ENCODE data around the gene PLCD1. TPM values are rescaled to one million over a fixed set of nuclear protein-coding genes. Genes with fewer than 3 reads are reported as not detected.
"Not testable (repeated sequence)": the region's sequence is repeated elsewhere in the genome, so short reads cannot be mapped to it uniquely, and the experiment has no call there.

Gene PLCD1
- total and polyA plus RNA-seq, 12 donors: 6.3 to 20.0 (median 10.6) TPM

DNA sequence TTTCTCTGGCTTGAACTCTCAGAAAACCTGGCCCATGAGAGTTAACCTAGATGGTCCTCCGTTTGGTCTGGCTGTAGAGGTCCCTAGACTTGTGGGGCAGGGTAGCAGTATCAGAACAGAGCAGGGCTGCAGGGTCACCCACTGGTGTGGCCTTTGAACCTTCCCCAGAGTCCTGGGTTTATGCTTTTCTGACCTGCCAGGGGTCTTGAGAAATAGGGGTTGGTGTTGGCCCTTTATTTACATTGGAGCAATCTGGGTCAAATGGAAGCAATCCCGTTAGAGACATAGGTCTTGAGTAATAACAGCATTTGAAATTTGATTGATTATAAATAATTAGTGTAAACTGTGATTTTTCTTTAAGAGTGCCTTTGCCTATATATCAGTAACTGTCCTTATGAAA lies 33.4 kb upstream of the PLCD1 start:
- DNase-seq: no peak
- WGBS, 2 donors: 76 to 85% methylated on average over 2 of the region's 2 CpGs
- TF ChIP-seq, protein P1, sequence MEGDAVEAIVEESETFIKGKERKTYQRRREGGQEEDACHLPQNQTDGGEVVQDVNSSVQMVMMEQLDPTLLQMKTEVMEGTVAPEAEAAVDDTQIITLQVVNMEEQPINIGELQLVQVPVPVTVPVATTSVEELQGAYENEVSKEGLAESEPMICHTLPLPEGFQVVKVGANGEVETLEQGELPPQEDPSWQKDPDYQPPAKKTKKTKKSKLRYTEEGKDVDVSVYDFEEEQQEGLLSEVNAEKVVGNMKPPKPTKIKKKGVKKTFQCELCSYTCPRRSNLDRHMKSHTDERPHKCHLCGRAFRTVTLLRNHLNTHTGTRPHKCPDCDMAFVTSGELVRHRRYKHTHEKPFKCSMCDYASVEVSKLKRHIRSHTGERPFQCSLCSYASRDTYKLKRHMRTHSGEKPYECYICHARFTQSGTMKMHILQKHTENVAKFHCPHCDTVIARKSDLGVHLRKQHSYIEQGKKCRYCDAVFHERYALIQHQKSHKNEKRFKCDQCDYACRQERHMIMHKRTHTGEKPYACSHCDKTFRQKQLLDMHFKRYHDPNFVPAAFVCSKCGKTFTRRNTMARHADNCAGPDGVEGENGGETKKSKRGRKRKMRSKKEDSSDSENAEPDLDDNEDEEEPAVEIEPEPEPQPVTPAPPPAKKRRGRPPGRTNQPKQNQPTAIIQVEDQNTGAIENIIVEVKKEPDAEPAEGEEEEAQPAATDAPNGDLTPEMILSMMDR (IDR thresholded peaks at IDR 0.05): no peak

GRCh38 chr3:38059591-38059990 lies 30.1 kb upstream of the PLCD1 start:
- no peaks in the 10 kb centered on the region for H3K36me3 ChIP-seq
- H3K4me3 ChIP-seq: no peak overlapping the region
- no peaks in the 10 kb centered on the region for H3K4me1 ChIP-seq
- no peak for ATAC-seq
- peaks cover 0 to 3% (median 0%) of the 10 kb centered on the region in 7 donors for H3K27me3 ChIP-seq
- TF ChIP-seq, protein P1 (IDR thresholded peaks at IDR 0.05): no peak
- no peak for DNase-seq
- no peaks in the 10 kb centered on the region for H3K9me3 ChIP-seq
- H3K27ac ChIP-seq: no peak overlapping the region
- 85 to 86% methylated on average over 7 of the region's 7 CpGs for WGBS, 2 donors
- intact Hi-C loops (cut with DNase I): no loop called here

More for the DNA sequence above, 33.4 kb upstream of the PLCD1 start:
- Histone ChIP-seq H3K9me3 (no peaks in the 10 kb centered on the region), H3K4me3 (no peak overlapping the region), H3K4me1 (no peaks in the 10 kb centered on the region), H3K27me3 (peaks cover 0 to 3% (median 0%) of the 10 kb centered on the region in 7 donors), H3K36me3 (no peaks in the 10 kb centered on the region), H3K27ac (no peak overlapping the region)
- no peak for ATAC-seq
- intact Hi-C loops (cut with DNase I): no loop called here

DNA sequence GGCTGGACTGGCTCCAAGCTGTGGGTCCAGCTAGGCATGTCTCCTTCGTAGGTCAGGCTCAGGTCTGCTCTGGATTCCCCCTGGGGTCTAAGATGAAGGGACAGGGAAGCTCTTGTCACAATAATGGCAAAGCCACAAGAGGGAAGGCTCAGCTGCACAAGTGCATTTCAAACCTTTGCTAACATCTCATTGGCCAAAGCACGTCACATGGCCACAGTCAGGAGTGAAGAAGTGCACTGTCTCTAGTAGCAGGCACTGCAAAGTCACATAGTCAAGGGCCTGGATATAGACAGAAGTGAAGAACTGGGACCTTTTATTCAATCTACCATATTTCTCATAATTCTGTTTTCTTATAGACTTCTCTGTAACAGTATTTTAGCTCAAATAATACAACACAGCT lies 29.7 kb upstream of the PLCD1 start:
- TF ChIP-seq, protein P1 (IDR thresholded peaks at IDR 0.05): no peak
- no peaks in the 10 kb centered on the region for H3K4me1 ChIP-seq
- no peak for ATAC-seq
- DNase-seq: no peak
- H3K4me3 ChIP-seq: no peak overlapping the region
- H3K27ac ChIP-seq: no peak overlapping the region
- 81 to 86% methylated on average over 2 of the region's 2 CpGs for WGBS, 2 donors
- no peaks in the 10 kb centered on the region for H3K9me3 ChIP-seq
- H3K36me3 ChIP-seq: no peaks in the 10 kb centered on the region
- H3K27me3 ChIP-seq: peaks cover 0 to 3% (median 0%) of the 10 kb centered on the region in 7 donors
- intact Hi-C loops (cut with DNase I): no loop called here

DNA sequence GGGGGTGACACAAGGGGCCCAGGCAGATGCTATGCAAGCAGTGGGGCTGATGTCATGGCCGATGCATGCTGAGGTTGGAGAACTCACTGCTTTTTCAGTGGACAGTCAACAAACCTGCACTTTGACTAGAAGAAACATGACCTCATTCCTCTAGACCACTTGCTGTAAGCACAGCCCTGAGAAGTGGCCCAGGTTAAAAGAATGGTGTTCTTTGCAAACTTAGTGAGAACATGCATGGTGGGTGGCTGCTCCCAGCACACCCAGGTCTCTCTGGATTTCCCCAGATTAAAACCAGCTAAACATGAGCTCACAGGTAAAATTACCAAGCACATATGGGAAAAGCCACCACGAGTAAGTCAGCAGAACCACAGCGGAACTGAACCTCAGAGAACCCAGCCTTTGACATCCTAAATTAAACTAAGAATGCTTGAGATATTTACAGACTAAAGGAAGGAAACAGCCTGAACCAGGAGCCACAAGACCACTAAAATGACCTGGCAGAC lies 25.1 kb upstream of the PLCD1 start:
- WGBS, 2 donors: 80 to 81% methylated on average over 3 of the region's 3 CpGs
- no peaks in the 10 kb centered on the region for H3K27me3 ChIP-seq
- H3K4me1 ChIP-seq: peaks cover 0 to 3% (median 0%) of the 10 kb centered on the region in 9 donors
- H3K27ac ChIP-seq: no peak overlapping the region
- ATAC-seq (no peak), DNase-seq (no peak)
- intact Hi-C loops (cut with DNase I): no loop called here
- TF ChIP-seq, protein P1 (IDR thresholded peaks at IDR 0.05): no peak
- H3K36me3 ChIP-seq: no peaks in the 10 kb centered on the region
- H3K9me3 ChIP-seq: no peaks in the 10 kb centered on the region
- H3K4me3 ChIP-seq: no peak overlapping the region

GRCh38 chr3:38053813-38054498 lies 24.5 kb upstream of the PLCD1 start:
- H3K4me1 ChIP-seq; intact Hi-C loops (cut with DNase I); ATAC-seq; DNase-seq; H3K4me3 ChIP-seq; H3K27ac ChIP-seq; H3K27me3 ChIP-seq; H3K36me3 ChIP-seq; H3K9me3 ChIP-seq: not testable (repeated sequence)
- 78 to 90% methylated on average over 7 of the region's 9 CpGs for WGBS, 2 donors

- H3K27ac ChIP-seq; H3K9me3 ChIP-seq; H3K4me1 ChIP-seq; intact Hi-C loops (cut with DNase I); DNase-seq; H3K36me3 ChIP-seq; ATAC-seq; H3K4me3 ChIP-seq; H3K27me3 ChIP-seq: not testable (repeated sequence)
- WGBS, 2 donors: 93 to 95% methylated on average over 19 to 20 of the region's 32 CpGs
Measured at GRCh38 chr3:38053286-38053685, 23.8 kb upstream of the PLCD1 start.

All from heart right ventricle (tissue), 16 donors.